Cardiac fibroblast (primary cell): ENCODE data around the gene MRPS30.
"Not testable (repeated sequence)": the region's sequence is repeated elsewhere in the genome, so short reads cannot be mapped to it uniquely, and the experiment has no call there.

ENCODE experiments used
- DNase-seq, 2 donors: peaks; one replicate each; pipeline versions ENCODE4 v3.0.0 to v3.0.0-alpha.2; 2010; ENCODE audit warnings: low read depth in 2 of 2
- H3K4me3 ChIP-seq, 2 donors: replicated peaks in 1 of 2; 1 replicate in 1 of 2; 2 replicates in 1 of 2; pipeline ENCODE4 v1.5.1; 2011; ENCODE audit warnings: low read depth in 2 of 2, low read length in 2 of 2, mild to moderate bottlenecking in 2 of 2, moderate library complexity in 1 of 2
- CTCF ChIP-seq: IDR thresholded peaks from one replicate; pipeline ENCODE4 v1.5.1; 2011; ENCODE audit warnings: low read depth, mild to moderate bottlenecking, low read length, inconsistent platforms

MRPS30 gene

DNA sequence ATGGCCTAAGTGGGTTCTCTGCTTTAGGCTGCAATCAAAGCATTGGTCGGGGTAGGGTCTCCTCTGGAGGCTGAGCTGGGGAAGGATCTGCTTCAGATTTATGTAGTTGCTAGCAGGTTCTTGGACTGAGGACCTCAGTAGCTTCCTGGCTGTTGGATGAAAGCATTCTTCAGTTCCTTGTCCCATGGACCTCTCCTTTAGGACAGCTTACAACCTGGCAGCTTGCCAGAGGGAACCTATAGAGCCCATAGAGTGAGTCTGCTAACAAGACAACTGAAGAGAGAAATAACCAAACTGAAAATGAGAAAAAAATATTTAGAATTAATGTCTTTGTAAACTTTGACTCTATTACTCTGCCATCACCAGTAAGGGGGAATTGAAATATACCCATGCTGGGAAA, 12.4 kb downstream of the MRPS30 start:
- DNase-seq: no peak
- no peak for TF ChIP-seq CTCF
- H3K4me3 ChIP-seq: no peak overlapping the region

GRCh38 chr5:44824662-44825061, 15.9 kb downstream of the MRPS30 start:
- DNase-seq, H3K4me3 ChIP-seq: not testable (repeated sequence)

DNA sequence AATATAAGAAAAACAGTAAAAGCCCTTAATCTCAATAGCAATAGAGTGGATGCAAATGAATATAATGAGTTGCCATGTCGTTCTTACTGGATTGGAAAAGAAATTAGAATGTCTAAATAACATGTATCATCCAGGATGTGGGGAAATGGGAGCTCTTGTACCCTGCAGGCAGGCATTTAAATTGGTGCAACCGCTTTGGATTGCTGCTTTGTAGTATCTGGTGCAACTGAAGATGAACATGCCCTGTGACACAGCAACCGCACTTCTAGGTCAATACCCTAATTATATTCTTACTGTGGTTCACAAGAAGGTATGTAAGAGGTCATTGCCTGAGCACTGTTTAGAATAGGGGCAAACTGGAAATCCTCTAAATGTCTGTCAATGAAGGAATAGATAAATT, 18.9 kb downstream of the MRPS30 start:
- DNase-seq: no peak
- H3K4me3 ChIP-seq: no peak overlapping the region
- no peak for TF ChIP-seq CTCF

DNA sequence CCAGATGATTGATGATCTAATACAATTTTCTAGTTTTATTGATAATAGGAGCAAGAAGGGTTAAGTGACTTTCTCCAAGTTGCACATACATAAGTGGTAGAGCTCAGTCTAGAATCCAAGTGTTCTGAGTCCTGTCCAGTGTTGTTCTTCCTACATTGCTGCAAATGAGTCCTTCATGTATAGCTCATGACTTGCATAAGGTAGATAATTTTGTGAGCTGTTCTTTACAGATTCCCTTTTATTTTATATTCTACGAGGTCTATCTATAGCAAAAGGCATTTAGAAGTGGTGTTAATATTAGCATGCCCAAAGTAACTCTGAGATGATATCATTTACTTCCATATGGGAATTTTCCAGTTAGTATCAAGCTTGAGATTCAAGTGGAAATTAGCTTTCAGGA, 20.0 kb downstream of the MRPS30 start:
- no peak for TF ChIP-seq CTCF
- DNase-seq: no peak

GRCh38 chr5:44830951-44831350, 22.2 kb downstream of the MRPS30 start:
- TF ChIP-seq CTCF: no peak
- no peak for DNase-seq
- no peak overlapping the region for H3K4me3 ChIP-seq

More for the DNA sequence above, 20.0 kb downstream of the MRPS30 start:
- H3K4me3 ChIP-seq: no peak overlapping the region

GRCh38 chr5:44833249-44833648, 24.5 kb downstream of the MRPS30 start:
- TF ChIP-seq CTCF: no peak
- no peak for DNase-seq
- no peak overlapping the region for H3K4me3 ChIP-seq

DNA sequence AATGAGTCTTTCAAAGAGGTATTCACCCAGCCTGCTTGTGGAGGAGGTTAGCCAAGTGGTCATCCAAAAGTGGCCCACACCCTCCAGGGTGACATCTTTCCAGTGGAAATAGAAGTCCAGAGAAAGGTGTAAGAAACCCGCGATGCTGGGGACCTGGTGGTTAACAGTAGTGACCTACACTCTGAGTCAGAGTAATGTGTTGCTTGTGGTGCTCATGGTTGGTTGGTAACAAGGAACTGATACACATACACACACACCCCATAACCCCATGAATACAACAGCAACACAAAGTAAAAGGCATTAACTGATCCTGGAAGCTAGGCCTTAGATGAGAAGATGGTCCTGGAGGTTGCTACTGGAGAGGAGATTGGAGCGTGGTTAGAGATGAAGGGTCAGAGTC, 26.9 kb downstream of the MRPS30 start:
- DNase-seq: no peak
- TF ChIP-seq CTCF: no peak
- no peak overlapping the region for H3K4me3 ChIP-seq
